Measurements from ENCODE around the gene RNF26. TPM values are rescaled to one million over a fixed set of nuclear protein-coding genes. Genes with fewer than 3 reads are reported as not detected.
A peak's percentile ranks its signal among the peaks of the same experiment; 100 is the strongest.

The RNF26 gene
- total and polyA plus RNA-seq, 2 of the 13 experiments (the other 11 are each of a cell fraction or from before 2014, with no cell fraction given), result 11.9 to 26.3 TPM

DNA sequence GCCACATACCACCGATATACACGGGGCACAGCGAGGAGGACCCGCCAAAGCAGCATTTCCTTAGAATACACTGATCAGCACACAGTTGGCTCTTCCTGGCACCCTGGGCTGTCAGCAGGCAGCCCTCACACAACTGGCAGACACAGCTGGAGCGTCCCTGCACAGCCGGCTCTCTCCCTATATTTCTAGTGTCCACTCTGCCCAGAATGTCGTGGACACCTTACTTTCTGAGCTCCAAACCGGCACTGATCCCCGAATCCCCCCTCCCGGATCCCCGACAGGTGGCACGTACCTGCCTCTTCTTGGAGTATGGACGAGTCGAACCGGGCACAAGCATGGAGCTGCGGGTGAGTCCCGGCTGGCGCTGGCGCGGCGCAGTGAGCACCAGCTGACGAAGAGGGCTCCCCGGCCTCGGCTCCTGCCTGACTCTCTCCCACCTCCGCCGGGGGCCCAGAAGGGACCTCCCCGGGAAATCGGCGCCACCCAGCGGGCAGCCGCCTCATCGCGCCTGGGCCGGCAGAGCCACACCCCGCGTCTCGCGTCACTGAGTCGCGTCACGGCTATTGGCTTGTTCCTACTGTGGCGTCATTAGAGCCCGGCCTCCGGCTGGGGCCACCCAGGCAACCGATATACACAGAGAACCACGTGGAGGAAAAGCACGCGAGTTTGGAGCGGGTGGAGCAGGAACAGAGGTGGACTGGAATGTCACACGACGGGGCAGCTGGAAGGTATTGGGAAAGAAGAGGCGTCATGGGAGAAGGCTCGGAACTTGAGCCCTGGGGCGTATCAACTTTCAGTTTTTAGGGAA lies 47.1 kb downstream of the RNF26 start, which contains the start of gene USP2 (continued):
- TF ChIP-seq, protein P1, sequence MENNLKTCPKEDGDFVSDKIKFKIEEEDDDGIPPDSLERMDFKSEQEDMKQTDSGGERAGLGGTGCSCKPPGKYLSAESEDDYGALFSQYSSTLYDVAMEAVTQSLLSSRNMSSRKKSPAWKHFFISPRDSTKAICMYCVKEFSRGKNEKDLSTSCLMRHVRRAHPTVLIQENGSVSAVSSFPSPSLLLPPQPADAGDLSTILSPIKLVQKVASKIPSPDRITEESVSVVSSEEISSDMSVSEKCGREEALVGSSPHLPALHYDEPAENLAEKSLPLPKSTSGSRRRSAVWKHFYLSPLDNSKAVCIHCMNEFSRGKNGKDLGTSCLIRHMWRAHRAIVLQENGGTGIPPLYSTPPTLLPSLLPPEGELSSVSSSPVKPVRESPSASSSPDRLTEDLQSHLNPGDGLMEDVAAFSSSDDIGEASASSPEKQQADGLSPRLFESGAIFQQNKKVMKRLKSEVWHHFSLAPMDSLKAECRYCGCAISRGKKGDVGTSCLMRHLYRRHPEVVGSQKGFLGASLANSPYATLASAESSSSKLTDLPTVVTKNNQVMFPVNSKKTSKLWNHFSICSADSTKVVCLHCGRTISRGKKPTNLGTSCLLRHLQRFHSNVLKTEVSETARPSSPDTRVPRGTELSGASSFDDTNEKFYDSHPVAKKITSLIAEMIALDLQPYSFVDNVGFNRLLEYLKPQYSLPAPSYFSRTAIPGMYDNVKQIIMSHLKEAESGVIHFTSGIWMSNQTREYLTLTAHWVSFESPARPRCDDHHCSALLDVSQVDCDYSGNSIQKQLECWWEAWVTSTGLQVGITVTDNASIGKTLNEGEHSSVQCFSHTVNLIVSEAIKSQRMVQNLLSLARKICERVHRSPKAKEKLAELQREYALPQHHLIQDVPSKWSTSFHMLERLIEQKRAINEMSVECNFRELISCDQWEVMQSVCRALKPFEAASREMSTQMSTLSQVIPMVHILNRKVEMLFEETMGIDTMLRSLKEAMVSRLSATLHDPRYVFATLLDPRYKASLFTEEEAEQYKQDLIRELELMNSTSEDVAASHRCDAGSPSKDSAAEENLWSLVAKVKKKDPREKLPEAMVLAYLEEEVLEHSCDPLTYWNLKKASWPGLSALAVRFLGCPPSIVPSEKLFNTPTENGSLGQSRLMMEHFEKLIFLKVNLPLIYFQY (CRISPR knock-in tag; IDR thresholded peaks at IDR 0.05; ENCODE audit: borderline replicate concordance), result no peak
- TF ChIP-seq ATF2 (CRISPR knock-in tag; IDR thresholded peaks at IDR 0.05) (peak; percentile 79; the same call in 1 of the 2 replicates), SMC3 (IDR thresholded peaks at IDR 0.05; ENCODE audit: low read length) (no peak), GABPA (IDR thresholded peaks at IDR 0.05; ENCODE audit: low read depth, low read length) (no peak), GABPA (CRISPR knock-in tag; IDR thresholded peaks at IDR 0.05; ENCODE audit: low read depth) (peak; percentile 24; the same call in 1 of the 2 replicates), POLR2AphosphoS5 (IDR thresholded peaks at IDR 0.05; ENCODE audit: low read depth, low read length) (0 out of 2 replicates have a peak, but pooled peaks have one; percentile 46), TCF12 (IDR thresholded peaks at IDR 0.05) (no peak), TCF12 (CRISPR knock-in tag; IDR thresholded peaks at IDR 0.05) (no peak), ZNF616 (CRISPR knock-in tag; IDR thresholded peaks at IDR 0.05; ENCODE audit: low read depth) (0 out of 2 replicates have a peak, but pooled peaks have one; percentile 47), ZNF232 (CRISPR knock-in tag; IDR thresholded peaks at IDR 0.05; ENCODE audit: borderline replicate concordance) (no peak), GFI1 (CRISPR knock-in tag; IDR thresholded peaks at IDR 0.05; ENCODE audit: borderline replicate concordance) (peak; percentile 76; the same call in 1 of the 2 replicates), ZNF878 (CRISPR knock-in tag; IDR thresholded peaks at IDR 0.05) (0 out of 2 replicates have a peak, but pooled peaks have one; percentile 60), PREB (CRISPR knock-in tag; IDR thresholded peaks at IDR 0.05) (no peak)
- TF ChIP-seq, protein P2, sequence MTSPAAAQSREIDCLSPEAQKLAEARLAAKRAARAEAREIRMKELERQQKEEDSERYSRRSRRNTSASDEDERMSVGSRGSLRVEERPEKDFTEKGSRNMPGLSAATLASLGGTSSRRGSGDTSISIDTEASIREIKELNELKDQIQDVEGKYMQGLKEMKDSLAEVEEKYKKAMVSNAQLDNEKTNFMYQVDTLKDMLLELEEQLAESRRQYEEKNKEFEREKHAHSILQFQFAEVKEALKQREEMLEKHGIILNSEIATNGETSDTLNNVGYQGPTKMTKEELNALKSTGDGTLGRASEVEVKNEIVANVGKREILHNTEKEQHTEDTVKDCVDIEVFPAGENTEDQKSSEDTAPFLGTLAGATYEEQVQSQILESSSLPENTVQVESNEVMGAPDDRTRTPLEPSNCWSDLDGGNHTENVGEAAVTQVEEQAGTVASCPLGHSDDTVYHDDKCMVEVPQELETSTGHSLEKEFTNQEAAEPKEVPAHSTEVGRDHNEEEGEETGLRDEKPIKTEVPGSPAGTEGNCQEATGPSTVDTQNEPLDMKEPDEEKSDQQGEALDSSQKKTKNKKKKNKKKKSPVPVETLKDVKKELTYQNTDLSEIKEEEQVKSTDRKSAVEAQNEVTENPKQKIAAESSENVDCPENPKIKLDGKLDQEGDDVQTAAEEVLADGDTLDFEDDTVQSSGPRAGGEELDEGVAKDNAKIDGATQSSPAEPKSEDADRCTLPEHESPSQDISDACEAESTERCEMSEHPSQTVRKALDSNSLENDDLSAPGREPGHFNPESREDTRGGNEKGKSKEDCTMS (CRISPR knock-in tag; conservative IDR thresholded peaks at IDR 0.05), result no peak
